ENCODE data around the gene ERG28.

GRCh38 chr14:75709207-75709812 is 48.6 kb upstream of the ERG28 start:
- no peak for TF ChIP-seq HCFC1 (IDR thresholded peaks at IDR 0.05; ENCODE audit: low read length)
- peak; percentile 75 to 81 (median 81) for TF ChIP-seq CTCF (IDR thresholded peaks at IDR 0.05 in 2 of 3, conservative IDR thresholded peaks at IDR 0.05 in 1 of 3; ENCODE audit: control insufficient read depth in 2 of 3, extremely low read depth in 1 of 3, insufficient read depth in 1 of 3, low read depth in 3 of 3, low read length in 3 of 3)
- no peak for TF ChIP-seq POLR2A (IDR thresholded peaks at IDR 0.05; ENCODE audit: low read depth, low read length)
- no peak for TF ChIP-seq TCF12 (IDR thresholded peaks at IDR 0.05; ENCODE audit: low read depth, low read length)
- no peak for TF ChIP-seq NR2C2 (IDR thresholded peaks at IDR 0.05; ENCODE audit: borderline replicate concordance, control insufficient read depth, insufficient read length, low read depth)
- TF ChIP-seq BCLAF1 (IDR thresholded peaks at IDR 0.05), result no peak
- TF ChIP-seq SP1 (IDR thresholded peaks at IDR 0.05; ENCODE audit: low read depth, low read length), result no peak
- TF ChIP-seq ZBTB11 (CRISPR knock-in tag; IDR thresholded peaks at IDR 0.05), result no peak
- no peak for TF ChIP-seq NFYB (IDR thresholded peaks at IDR 0.05; ENCODE audit: insufficient read depth, low read depth, low read length)
- TF ChIP-seq TARDBP (IDR thresholded peaks at IDR 0.05; ENCODE audit: borderline replicate concordance), result no peak
- TF ChIP-seq RFX5 (IDR thresholded peaks at IDR 0.05; ENCODE audit: low read depth, low read length), result no peak
- no peak for TF ChIP-seq CHD1 (IDR thresholded peaks at IDR 0.05; ENCODE audit: low read depth, low read length)
- no peak for TF ChIP-seq RCOR1 (conservative IDR thresholded peaks at IDR 0.05; ENCODE audit: low read depth, low read length)
- peak; percentile 82 for TF ChIP-seq RAD21 (IDR thresholded peaks at IDR 0.05; ENCODE audit: insufficient read depth, low read depth, low read length)

All from GM12878 (cell line).